Naive thymus-derived CD4-positive, alpha-beta T cell (primary cell): Measurements from ENCODE around the gene ARHGEF10L. TPM values are rescaled to one million over a fixed set of nuclear protein-coding genes. Genes with fewer than 3 reads are reported as not detected.

Experiments
- ATAC-seq: fragments of 150-1000 bp; cut with Tn5 transposase; 2 replicates; pipeline ENCODE4 v1.10.0; 2021; ENCODE audit warnings: mild to moderate bottlenecking, moderate library complexity
- CTCF ChIA-PET: fragments of 350-600 bp; sonication (Branson Sonifier 250); formaldehyde crosslinking; loops from one replicate; lab custom pipeline; 2021; ENCODE audit warnings: antibody characterized with exemption; lab: Charles Lee
- POLR2A ChIA-PET: fragments of 350-600 bp; sonication (Branson Sonifier 250); formaldehyde crosslinking; loops from one replicate; lab custom pipeline; 2021; ENCODE audit warnings: antibody characterized with exemption, inconsistent platforms; lab: Charles Lee
- DNase-seq, 9 donors: peaks; one replicate each; pipeline versions ENCODE4 v3.0.0 to v3.0.0-alpha.2; 2020 to 2022; ENCODE audit warnings: mixed read lengths in 1 of 9
- H3K27ac ChIP-seq: one replicate; pipeline ENCODE4 v1.7.0; 2013; ENCODE audit warnings: mild to moderate bottlenecking, low read depth, low read length, moderate library complexity
- H3K27me3 ChIP-seq, 2 donors: one replicate each; pipeline ENCODE4 v1.7.0; 2013; ENCODE audit warnings: low read length in 2 of 2, mild to moderate bottlenecking in 2 of 2, moderate library complexity in 2 of 2; ENCODE audit not compliant: control insufficient read depth in 2 of 2, insufficient read depth in 2 of 2
- H3K36me3 ChIP-seq, 3 experiments: 1 replicate in 2 of 3; 2 replicates in 1 of 3; pipeline ENCODE4 v1.7.0; 2013; ENCODE audit warnings: low read length in 3 of 3, mild to moderate bottlenecking in 3 of 3, moderate library complexity in 1 of 3; ENCODE audit not compliant: insufficient read depth in 3 of 3, control insufficient read depth in 2 of 3
- H3K4me1 ChIP-seq, 2 donors: one replicate each; pipeline ENCODE4 v1.7.0; 2013; ENCODE audit warnings: low read length in 2 of 2, mild to moderate bottlenecking in 2 of 2, moderate library complexity in 1 of 2; ENCODE audit not compliant: control insufficient read depth in 2 of 2, insufficient read depth in 2 of 2
- H3K4me3 ChIP-seq: 2 replicates; pipeline ENCODE4 v1.7.0; 2013; ENCODE audit warnings: mild to moderate bottlenecking, low read length
- H3K9me3 ChIP-seq, 3 experiments: 1 replicate in 2 of 3; 2 replicates in 1 of 3; pipeline ENCODE4 v1.7.0; 2013; ENCODE audit warnings: low read length in 3 of 3; ENCODE audit not compliant: control insufficient read depth in 2 of 3
- H3K27ac Mint-ChIP-seq, 9 donors: one replicate each; pipeline ENCODE4 v1.8.0; 2020 to 2022; ENCODE audit warnings: mixed read lengths in 9 of 9, mild to moderate bottlenecking in 8 of 9, moderate library complexity in 5 of 9, inconsistent platforms in 2 of 9
- H3K27me3 Mint-ChIP-seq, 5 donors: one replicate each; pipeline ENCODE4 v1.8.0; 2021 to 2022; ENCODE audit warnings: mixed read lengths in 5 of 5, mild to moderate bottlenecking in 1 of 5
- H3K36me3 Mint-ChIP-seq, 5 donors: one replicate each; pipeline ENCODE4 v1.8.0; 2020 to 2022; ENCODE audit warnings: mixed read lengths in 5 of 5, mild to moderate bottlenecking in 3 of 5, inconsistent platforms in 1 of 5
- H3K4me1 Mint-ChIP-seq, 7 donors: one replicate each; pipeline ENCODE4 v1.8.0; 2020 to 2022; ENCODE audit warnings: mixed read lengths in 7 of 7, mild to moderate bottlenecking in 3 of 7, inconsistent platforms in 1 of 7
- H3K4me3 Mint-ChIP-seq, 10 donors: one replicate each; pipeline ENCODE4 v1.8.0; 2020 to 2022; ENCODE audit warnings: mild to moderate bottlenecking in 10 of 10, mixed read lengths in 10 of 10, moderate library complexity in 6 of 10, inconsistent platforms in 2 of 10
- H3K9me3 Mint-ChIP-seq, 11 donors: one replicate each; pipeline ENCODE4 v1.8.0; 2020 to 2022; ENCODE audit warnings: mixed read lengths in 11 of 11, mild to moderate bottlenecking in 4 of 11, inconsistent platforms in 1 of 11, moderate library complexity in 1 of 11
- intact Hi-C, 2 donors: fragments of 100-400 bp; cut with micrococcal nuclease; formaldehyde crosslinking; loops; one replicate each; pipeline ENCODE4 v1.15.1; 2023
- polyA plus RNA-seq, 2 donors: library from polyadenylated mRNA; unstranded; fragments of 300-500 nt; fragmentation: Illumina TruSeq; gene quantifications; one replicate each; pipeline ENCODE4 v1.2.3, GENCODE V29; 2021
- total RNA-seq, 6 experiments: library from RNA in 5 of 6; stranded (reverse) in 5 of 6; gene quantifications; 1 replicate in 5 of 6; 2 replicates in 1 of 6; pipeline ENCODE4 v1.2.3 and lab custom pipeline; 2021 to 2026

Gene ARHGEF10L
- total and polyA plus RNA-seq, 7 experiments from 2014 or later: 0.59 to 19.7 (median 0.84) TPM; not detected in 3

- Mint-ChIP-seq H3K9me3 (peaks cover 0 to 5% (median 0%) of the 10 kb centered on the region in 11 donors), H3K4me1 (no peaks in the 10 kb centered on the region)
- DNase-seq: no peak
Measured at GRCh38 chr1:17733661-17734060, 194.2 kb downstream of the ARHGEF10L start.

GRCh38 chr1:17734609-17735008 lies 195.1 kb downstream of the ARHGEF10L start:
- no peak for ATAC-seq
- H3K4me3 Mint-ChIP-seq: no peak overlapping the region
- no peak overlapping the region for H3K27ac Mint-ChIP-seq
- DNase-seq: no peak
- intact Hi-C loops: no loop called here
- Histone ChIP-seq H3K27ac (no peak overlapping the region), H3K36me3 (no peaks in the 10 kb centered on the region), H3K4me3 (no peak overlapping the region), H3K27me3 (no peaks in the 10 kb centered on the region), H3K4me1 (no peaks in the 10 kb centered on the region), H3K9me3 (no peaks in the 10 kb centered on the region)
- no peaks in the 10 kb centered on the region for H3K4me1 Mint-ChIP-seq
- ChIA-PET POLR2A (no interaction called here), CTCF (interaction anchor here (0.6 kb wide), 1 partner anchor 244 kb away, joined by 3 read pairs; no protein-coding TSS in a partner anchor)
- peaks cover 0 to 4% (median 0%) of the 10 kb centered on the region in 11 donors for H3K9me3 Mint-ChIP-seq
- peaks cover 0 to 6% (median 4%) of the 10 kb centered on the region in 5 donors for H3K27me3 Mint-ChIP-seq
- H3K36me3 Mint-ChIP-seq: no peaks in the 10 kb centered on the region

More at GRCh38 chr1:17733661-17734060, 194.2 kb downstream of the ARHGEF10L start:
- peaks cover 0 to 5% (median 0%) of the 10 kb centered on the region in 5 donors for H3K36me3 Mint-ChIP-seq
- Histone ChIP-seq H3K36me3 (no peaks in the 10 kb centered on the region), H3K4me3 (no peak overlapping the region), H3K4me1 (no peaks in the 10 kb centered on the region), H3K27me3 (no peaks in the 10 kb centered on the region), H3K9me3 (no peaks in the 10 kb centered on the region), H3K27ac (no peak overlapping the region)
- no peak overlapping the region for H3K27ac Mint-ChIP-seq
- POLR2A ChIA-PET: no interaction called here
- intact Hi-C loops: no loop called here
- CTCF ChIA-PET: no interaction called here
- H3K4me3 Mint-ChIP-seq: no peak overlapping the region
- peaks cover 0 to 6% (median 4%) of the 10 kb centered on the region in 5 donors for H3K27me3 Mint-ChIP-seq
- ATAC-seq: no peak

GRCh38 chr1:17735348-17735747 lies 195.8 kb downstream of the ARHGEF10L start:
- Mint-ChIP-seq H3K4me3 (no peak overlapping the region), H3K4me1 (no peaks in the 10 kb centered on the region), H3K36me3 (no peaks in the 10 kb centered on the region), H3K9me3 (peaks cover 0 to 4% (median 0%) of the 10 kb centered on the region in 11 donors), H3K27ac (peak overlapping the region in 1 of 9 donors; percentile 5), H3K27me3 (peaks cover 0 to 7% (median 6%) of the 10 kb centered on the region in 5 donors)
- Histone ChIP-seq H3K27ac (no peak overlapping the region), H3K27me3 (no peaks in the 10 kb centered on the region), H3K4me3 (no peak overlapping the region), H3K9me3 (no peaks in the 10 kb centered on the region), H3K36me3 (no peaks in the 10 kb centered on the region), H3K4me1 (no peaks in the 10 kb centered on the region)
- DNase-seq: no peak
- CTCF ChIA-PET: no interaction called here
- POLR2A ChIA-PET: no interaction called here
- intact Hi-C loops: no loop called here
- ATAC-seq: no peak

- no peaks in the 10 kb centered on the region for H3K36me3 Mint-ChIP-seq
- no peaks in the 10 kb centered on the region for H3K9me3 ChIP-seq
- H3K4me3 Mint-ChIP-seq: no peak overlapping the region
- H3K4me1 ChIP-seq: no peaks in the 10 kb centered on the region
- no peak overlapping the region for H3K4me3 ChIP-seq
- ChIA-PET POLR2A (no interaction called here), CTCF (no interaction called here)
- peaks cover 0 to 2% (median 0%) of the 10 kb centered on the region in 11 donors for H3K9me3 Mint-ChIP-seq
- no peak overlapping the region for H3K27ac ChIP-seq
- DNase-seq: no peak
- H3K36me3 ChIP-seq: no peaks in the 10 kb centered on the region
- H3K27me3 ChIP-seq: no peaks in the 10 kb centered on the region
- H3K27me3 Mint-ChIP-seq: peaks cover 0 to 12% (median 8%) of the 10 kb centered on the region in 5 donors
- H3K4me1 Mint-ChIP-seq: no peaks in the 10 kb centered on the region
- intact Hi-C loops: no loop called here
- no peak for ATAC-seq
- H3K27ac Mint-ChIP-seq: no peak overlapping the region
Measured at GRCh38 chr1:17735793-17736192, 196.3 kb downstream of the ARHGEF10L start.

- H3K4me3 Mint-ChIP-seq: no peak overlapping the region
- no peak for ATAC-seq
- CTCF ChIA-PET: no interaction called here
Measured at GRCh38 chr1:17736625-17737024, 197.1 kb downstream of the ARHGEF10L start.

GRCh38 chr1:17739050-17739449 lies 199.6 kb downstream of the ARHGEF10L start:
- intact Hi-C loops: no loop called here
- ChIA-PET POLR2A (no interaction called here), CTCF (no interaction called here)
- H3K27me3 ChIP-seq: no peaks in the 10 kb centered on the region
- Mint-ChIP-seq H3K4me1 (no peaks in the 10 kb centered on the region), H3K4me3 (no peak overlapping the region), H3K36me3 (no peaks in the 10 kb centered on the region), H3K27ac (no peak overlapping the region), H3K27me3 (peaks cover 0 to 26% (median 15%) of the 10 kb centered on the region in 5 donors), H3K9me3 (peaks cover 0 to 2% (median 0%) of the 10 kb centered on the region in 11 donors)
- DNase-seq (no peak), ATAC-seq (no peak)
- H3K4me3 ChIP-seq: no peak overlapping the region
- no peaks in the 10 kb centered on the region for H3K4me1 ChIP-seq
- no peak overlapping the region for H3K27ac ChIP-seq
- no peaks in the 10 kb centered on the region for H3K36me3 ChIP-seq
- H3K9me3 ChIP-seq: no peaks in the 10 kb centered on the region

More at GRCh38 chr1:17736625-17737024, 197.1 kb downstream of the ARHGEF10L start:
- Histone ChIP-seq H3K36me3 (no peaks in the 10 kb centered on the region), H3K27ac (no peak overlapping the region), H3K27me3 (no peaks in the 10 kb centered on the region), H3K9me3 (no peaks in the 10 kb centered on the region), H3K4me1 (no peaks in the 10 kb centered on the region), H3K4me3 (no peak overlapping the region)
- H3K36me3 Mint-ChIP-seq: no peaks in the 10 kb centered on the region
- H3K27ac Mint-ChIP-seq: no peak overlapping the region
- H3K4me1 Mint-ChIP-seq: no peaks in the 10 kb centered on the region
- peaks cover 0 to 2% (median 0%) of the 10 kb centered on the region in 11 donors for H3K9me3 Mint-ChIP-seq
- H3K27me3 Mint-ChIP-seq: peaks cover 0 to 16% (median 13%) of the 10 kb centered on the region in 5 donors
- intact Hi-C loops: no loop called here
- POLR2A ChIA-PET: no interaction called here
- DNase-seq: no peak

GRCh38 chr1:17741052-17741451 lies 201.6 kb downstream of the ARHGEF10L start:
- no peak overlapping the region for H3K4me3 Mint-ChIP-seq
- Histone ChIP-seq H3K36me3 (no peaks in the 10 kb centered on the region), H3K4me1 (no peaks in the 10 kb centered on the region), H3K9me3 (no peaks in the 10 kb centered on the region), H3K27ac (no peak overlapping the region), H3K27me3 (no peaks in the 10 kb centered on the region), H3K4me3 (no peak overlapping the region)
- no peak overlapping the region for H3K27ac Mint-ChIP-seq
- peaks cover 0 to 28% (median 19%) of the 10 kb centered on the region in 5 donors for H3K27me3 Mint-ChIP-seq
- H3K36me3 Mint-ChIP-seq: no peaks in the 10 kb centered on the region
- H3K4me1 Mint-ChIP-seq: no peaks in the 10 kb centered on the region
- no peak for DNase-seq
- intact Hi-C loops: no loop called here
- ChIA-PET CTCF (no interaction called here), POLR2A (no interaction called here)
- no peak for ATAC-seq
- H3K9me3 Mint-ChIP-seq: peaks cover 0 to 2% (median 0%) of the 10 kb centered on the region in 11 donors
